ENCODE data around the gene FOXJ1.

GRCh38 chr17:76136276-76137000 is 4.6 kb downstream of the FOXJ1 start:
- TF ChIP-seq POLR2A (IDR thresholded peaks at IDR 0.05) (no peak), CTCF (IDR thresholded peaks at IDR 0.05) (no peak)
